Fibroblast of villous mesenchyme (primary cell): ENCODE measurements around the gene BTBD1. TPM values are rescaled to one million over a fixed set of nuclear protein-coding genes. Genes with fewer than 3 reads are reported as not detected.

Experiments
- DNase-seq: peaks from one replicate; pipeline ENCODE4 v3.0.0-alpha.2; 2010; ENCODE audit warnings: low read depth
- H3K4me3 ChIP-seq: 2 replicates; pipeline ENCODE4 v1.5.1; 2011; ENCODE audit warnings: low read depth, mild to moderate bottlenecking, low read length
- small RNA-seq: library from RNA; depleted of rRNA; stranded (forward); fragments of <200 nt; gene quantifications from one replicate; pipeline ENCODE3, GENCODE V24; 2012
- total RNA-seq: library from RNA; depleted of rRNA; stranded (reverse); fragments of >200 nt; gene quantifications from 2 replicates; pipeline ENCODE4 v1.2.3, GENCODE V29; 2012
- TF ChIP-seq, protein P1 (sequence below): IDR thresholded peaks from 2 replicates; pipeline ENCODE4 v1.5.1; 2012; ENCODE audit warnings: low read depth, mild to moderate bottlenecking, low read length; ENCODE audit not compliant: insufficient read depth

BTBD1 gene
- total RNA-seq, 1 donor: 101 TPM

GRCh38 chr15:82969353-82969752 is 97.7 kb downstream of the BTBD1 start:
- TF ChIP-seq, protein P1, sequence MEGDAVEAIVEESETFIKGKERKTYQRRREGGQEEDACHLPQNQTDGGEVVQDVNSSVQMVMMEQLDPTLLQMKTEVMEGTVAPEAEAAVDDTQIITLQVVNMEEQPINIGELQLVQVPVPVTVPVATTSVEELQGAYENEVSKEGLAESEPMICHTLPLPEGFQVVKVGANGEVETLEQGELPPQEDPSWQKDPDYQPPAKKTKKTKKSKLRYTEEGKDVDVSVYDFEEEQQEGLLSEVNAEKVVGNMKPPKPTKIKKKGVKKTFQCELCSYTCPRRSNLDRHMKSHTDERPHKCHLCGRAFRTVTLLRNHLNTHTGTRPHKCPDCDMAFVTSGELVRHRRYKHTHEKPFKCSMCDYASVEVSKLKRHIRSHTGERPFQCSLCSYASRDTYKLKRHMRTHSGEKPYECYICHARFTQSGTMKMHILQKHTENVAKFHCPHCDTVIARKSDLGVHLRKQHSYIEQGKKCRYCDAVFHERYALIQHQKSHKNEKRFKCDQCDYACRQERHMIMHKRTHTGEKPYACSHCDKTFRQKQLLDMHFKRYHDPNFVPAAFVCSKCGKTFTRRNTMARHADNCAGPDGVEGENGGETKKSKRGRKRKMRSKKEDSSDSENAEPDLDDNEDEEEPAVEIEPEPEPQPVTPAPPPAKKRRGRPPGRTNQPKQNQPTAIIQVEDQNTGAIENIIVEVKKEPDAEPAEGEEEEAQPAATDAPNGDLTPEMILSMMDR: no peak
- DNase-seq: no peak
- no peak overlapping the region for H3K4me3 ChIP-seq

DNA sequence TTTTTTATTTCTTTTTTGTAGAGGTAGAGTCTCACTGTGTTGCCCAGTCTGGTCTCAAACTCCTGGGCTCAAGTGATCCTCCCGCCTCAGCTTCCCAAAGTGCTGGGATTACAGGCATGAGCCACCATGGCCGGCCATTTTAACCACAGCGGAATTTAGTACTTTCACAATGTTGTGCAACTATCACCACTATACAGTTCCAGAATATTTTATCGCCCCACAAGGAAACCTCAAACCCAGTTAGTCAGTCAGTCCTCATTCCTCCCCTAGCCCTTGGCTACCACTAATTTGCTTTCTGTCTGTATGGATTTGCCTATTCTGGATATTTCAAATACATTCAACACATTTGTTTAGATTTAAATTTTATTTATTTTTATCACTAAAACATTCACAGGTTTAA is 99.0 kb downstream of the BTBD1 start:
- peak; percentile 34 for DNase-seq
- TF ChIP-seq, protein P1: no peak
- no peak overlapping the region for H3K4me3 ChIP-seq

GRCh38 chr15:82966671-82967071 is 100.4 kb downstream of the BTBD1 start:
- H3K4me3 ChIP-seq: no peak overlapping the region
- no peak for DNase-seq
- TF ChIP-seq, protein P1: no peak

Small RNAs within 50 kb of the gene (small RNA-seq; reads per million reads assigned to genes)
- gene MIR4515: not detected

Other genes starting within 250 kb of the BTBD1 start
- gene HOMER2, start 114.5 kb downstream of the BTBD1 start, total RNA-seq: 1.3 TPM in 2 replicates
- gene RAMAC, start 81.0 kb downstream of the BTBD1 start, total RNA-seq: 26.1 and 35.0 TPM in 2 replicates
- gene C15orf40, start 55.6 kb downstream of the BTBD1 start, total RNA-seq: 8.7 and 9.1 TPM in 2 replicates
- gene TM6SF1, start 40.4 kb upstream of the BTBD1 start, total RNA-seq: 1.7 and 2.6 TPM in 2 replicates
- gene HDGFL3, start 140.6 kb upstream of the BTBD1 start, total RNA-seq: 23.7 and 24.2 TPM in 2 replicates
- gene BNC1, start 217.4 kb upstream of the BTBD1 start, total RNA-seq: 5.2 and 6.9 TPM in 2 replicates